ENCODE data around the gene SLC47A1. TPM values are rescaled to one million over a fixed set of nuclear protein-coding genes. Genes with fewer than 3 reads are reported as not detected.

The SLC47A1 gene
- total and polyA plus RNA-seq, 2 of the 13 experiments (the other 11 are each of a cell fraction or from before 2014, with no cell fraction given): 42.1 to 67.5 TPM

- TF ChIP-seq AHDC1 (CRISPR knock-in tag; IDR thresholded peaks at IDR 0.05; ENCODE audit: borderline replicate concordance): peak; percentile 48; the same call in 1 of the 2 replicates
- TF ChIP-seq PHF21A (CRISPR knock-in tag; IDR thresholded peaks at IDR 0.05): 0 out of 2 replicates have a peak, but pooled peaks have one; percentile 35
- 0 out of 2 replicates have a peak, but pooled peaks have one; percentile 43 for TF ChIP-seq PITX1 (CRISPR knock-in tag; IDR thresholded peaks at IDR 0.05)
- TF ChIP-seq SOX13 (IDR thresholded peaks at IDR 0.05): no peak
- 0 out of 4 replicates have a peak, but pooled peaks of 1 of the 2 experiments have one; percentile 16 for TF ChIP-seq SOX13 (CRISPR knock-in tag; conservative IDR thresholded peaks at IDR 0.05 in 1 of 2, IDR thresholded peaks at IDR 0.05 in 1 of 2)
- peak; percentile 77; the same call in 1 of the 2 replicates for TF ChIP-seq ZBTB20 (CRISPR knock-in tag; IDR thresholded peaks at IDR 0.05; ENCODE audit: borderline replicate concordance, low read depth)
- TF ChIP-seq ZNF317 (CRISPR knock-in tag; IDR thresholded peaks at IDR 0.05): no peak
- 0 out of 2 replicates have a peak, but pooled peaks have one; percentile 45 for TF ChIP-seq ZNF709 (CRISPR knock-in tag; IDR thresholded peaks at IDR 0.05)
- peak; percentile 93; the same call in 1 of the 2 replicates for TF ChIP-seq ZNF121 (CRISPR knock-in tag; IDR thresholded peaks at IDR 0.05)
- 0 out of 2 replicates have a peak, but pooled peaks have one; percentile 39 for TF ChIP-seq ZNF280D (CRISPR knock-in tag; IDR thresholded peaks at IDR 0.05)
Observed at GRCh38 chr17:19531780-19532501, 1.7 kb upstream of the SLC47A1 start (continued).
